GM19395 (cell line): ENCODE data around the gene P3H3.

Experiments
- ATAC-seq: cut with Tn5 transposase; IDR thresholded peaks from one replicate; pipeline ENCODE4 v1.9.1; 2021; ENCODE audit warnings: mild to moderate bottlenecking, moderate library complexity; ENCODE audit not compliant: unreplicated experiment

Gene P3H3

GRCh38 chr12:6796576-6796975 lies 31.6 kb upstream of the P3H3 start:
- ATAC-seq = no peak

- no peak for ATAC-seq
These were observed 29.1 kb upstream of the P3H3 start for GRCh38 chr12:6799147-6799546.

- no peak for ATAC-seq
These were observed 21.0 kb upstream of the P3H3 start for GRCh38 chr12:6807170-6807569.

- ATAC-seq = no peak
These were observed 19.2 kb upstream of the P3H3 start for GRCh38 chr12:6809056-6809455.

GRCh38 chr12:6810758-6811157 lies 17.4 kb upstream of the P3H3 start:
- no peak for ATAC-seq

GRCh38 chr12:6813363-6813762 lies 14.8 kb upstream of the P3H3 start:
- no peak for ATAC-seq

GRCh38 chr12:6816598-6816997 lies 11.6 kb upstream of the P3H3 start:
- no peak for ATAC-seq

GRCh38 chr12:6817098-6817497 lies 11.1 kb upstream of the P3H3 start:
- ATAC-seq = no peak

GRCh38 chr12:6817662-6818157 lies 10.5 kb upstream of the P3H3 start:
- no peak for ATAC-seq

- no peak for ATAC-seq
These were observed 10.0 kb upstream of the P3H3 start for GRCh38 chr12:6818222-6818621.

GRCh38 chr12:6818645-6819044 lies 9.6 kb upstream of the P3H3 start:
- ATAC-seq = no peak

GRCh38 chr12:6819106-6820030 lies 8.8 kb upstream of the P3H3 start:
- ATAC-seq = no peak

GRCh38 chr12:6820166-6820565 lies 8.0 kb upstream of the P3H3 start:
- no peak for ATAC-seq

- no peak for ATAC-seq
These were observed 6.4 kb upstream of the P3H3 start, which contains the start of gene GPR162 for GRCh38 chr12:6821591-6822425. GPR162 (plus strand) TSS chr12:6821821; CDS start chr12:6823899, 2,078 bp downstream.

GRCh38 chr12:6822426-6823135 lies 5.6 kb upstream of the P3H3 start:
- ATAC-seq = no peak

GRCh38 chr12:6823182-6824084 lies 4.8 kb upstream of the P3H3 start:
- no peak for ATAC-seq

- ATAC-seq = no peak
These were observed 4.0 kb upstream of the P3H3 start for GRCh38 chr12:6824085-6824775.

GRCh38 chr12:6824901-6825381 lies 3.3 kb upstream of the P3H3 start:
- ATAC-seq = no peak
